Measurements from ENCODE around the gene TCERG1L.

Gene TCERG1L

DNA sequence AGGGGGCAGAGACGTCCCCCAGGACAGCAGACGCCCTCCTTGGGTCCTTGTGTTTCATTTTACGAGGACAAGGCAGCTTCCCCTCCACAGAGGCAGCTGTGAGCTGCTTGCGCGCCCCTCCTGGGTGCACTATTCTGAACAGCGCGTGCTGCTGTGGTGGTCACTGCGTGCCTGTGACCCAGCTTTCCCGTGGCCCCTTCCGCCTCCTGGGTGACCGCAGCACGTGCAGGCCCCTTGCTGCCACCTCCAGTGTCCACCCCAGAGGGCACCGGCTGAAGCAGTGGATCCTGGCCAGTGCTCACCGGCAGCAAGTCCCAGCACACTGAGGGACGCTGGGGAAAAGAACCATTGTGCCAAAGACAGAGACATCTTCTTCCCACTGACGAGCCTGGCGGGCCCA is 81.4 kb downstream of the TCERG1L start:
- DNase-seq (ENCODE audit: low read depth, low spot score): no peak

DNA sequence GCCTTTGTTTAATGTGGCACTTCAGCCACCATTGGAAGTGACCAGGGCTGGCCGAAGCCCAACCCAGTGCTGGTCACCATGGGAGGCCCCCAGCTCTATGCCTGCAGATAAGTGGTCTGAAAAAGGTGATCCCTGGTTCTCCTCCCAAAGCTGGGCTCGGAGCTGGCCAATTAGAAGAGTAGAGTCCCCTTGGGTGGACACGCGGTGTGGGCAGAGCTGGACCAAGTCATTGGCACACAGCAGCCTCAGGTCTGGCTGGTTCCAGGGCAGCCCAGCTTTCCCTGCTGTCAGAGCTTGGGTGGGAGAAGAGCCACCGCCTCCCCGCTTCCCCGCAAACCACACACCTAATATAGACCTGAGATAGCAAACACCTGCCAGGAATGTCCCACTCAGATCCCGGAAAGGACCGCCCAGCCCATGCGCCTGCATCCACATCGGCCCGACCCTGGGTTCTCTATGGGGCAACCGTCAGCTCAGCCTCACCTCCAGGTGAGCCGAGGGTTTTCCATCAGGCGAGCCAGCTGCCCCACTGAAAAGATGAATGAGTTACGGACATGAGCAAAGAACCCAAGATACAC is 84.3 kb downstream of the TCERG1L start:
- no peak for DNase-seq (ENCODE audit: low read depth, low spot score)

DNA sequence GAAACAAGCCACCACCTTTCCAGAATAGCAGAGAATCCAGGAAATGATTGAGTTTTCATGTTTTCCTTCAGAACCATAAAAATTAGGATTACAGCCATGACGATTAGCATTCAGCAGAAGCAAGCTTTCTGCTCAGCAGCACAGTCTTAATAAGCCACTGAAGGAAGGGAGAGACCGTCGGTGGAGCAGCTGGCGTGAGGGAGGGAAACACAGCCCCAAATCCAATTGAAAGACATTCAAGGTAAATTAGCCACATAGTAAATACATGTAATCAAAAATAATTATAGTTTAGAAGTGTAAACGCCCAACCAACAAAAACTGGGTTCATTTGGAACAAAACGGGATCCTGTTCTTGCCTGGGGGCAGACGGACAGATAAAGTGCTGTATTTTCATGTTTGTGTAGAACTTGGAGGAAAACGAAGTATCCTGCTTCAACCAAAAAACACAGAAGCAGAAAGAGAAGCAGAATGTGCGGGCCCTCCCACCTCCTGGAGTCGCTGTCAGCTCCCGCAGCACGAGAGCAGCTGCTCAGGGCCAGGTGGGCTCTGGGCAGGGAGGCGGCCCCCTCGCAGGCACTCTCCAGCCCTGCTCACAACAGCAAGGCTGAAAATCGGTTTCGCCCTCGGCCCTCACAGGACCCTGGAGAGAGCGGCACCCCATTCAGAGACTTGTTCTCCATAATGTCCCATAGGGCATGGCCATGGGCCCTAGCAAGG is 84.9 kb downstream of the TCERG1L start:
- no peak for DNase-seq (ENCODE audit: low read depth, low spot score)

DNA sequence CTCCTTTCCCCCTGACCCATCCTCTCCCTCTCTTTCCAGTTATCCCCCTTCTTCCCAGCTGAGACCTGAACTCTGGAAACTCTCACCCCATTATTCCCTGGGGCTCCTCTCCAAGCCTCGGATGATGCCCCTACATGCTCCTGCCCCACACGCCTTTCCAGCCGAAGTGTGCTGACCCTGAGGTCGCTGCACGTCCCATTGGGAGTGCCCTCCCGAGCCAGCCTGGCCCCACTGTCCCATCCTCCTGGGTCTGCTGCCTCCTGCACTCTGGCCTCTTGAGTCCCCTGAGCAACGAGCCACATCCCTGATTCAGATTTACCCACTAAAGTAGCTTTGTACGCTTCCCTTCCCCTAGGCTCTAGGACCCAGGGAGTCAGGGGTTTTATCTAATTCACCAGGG is 87.4 kb downstream of the TCERG1L start:
- no peak for DNase-seq (ENCODE audit: low read depth, low spot score)

DNA sequence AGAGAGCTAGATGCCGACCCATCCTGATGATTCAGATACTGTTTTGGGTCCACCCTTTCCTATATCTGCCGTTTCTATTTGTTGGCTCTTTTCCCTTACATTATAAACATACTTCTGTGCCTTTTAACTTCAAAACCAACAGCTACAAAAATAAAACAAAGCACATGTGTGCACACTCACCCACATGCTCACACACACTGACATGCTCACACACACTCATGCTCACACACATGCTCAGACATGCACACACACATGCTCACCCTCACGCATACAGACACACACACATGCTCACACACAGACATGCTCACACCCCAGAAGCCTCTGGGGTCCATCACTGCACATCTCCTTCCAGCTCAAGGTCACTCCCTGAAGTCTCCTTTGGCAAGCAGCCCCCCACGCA is 88.1 kb downstream of the TCERG1L start:
- no peak for DNase-seq (ENCODE audit: low read depth, low spot score)

DNA sequence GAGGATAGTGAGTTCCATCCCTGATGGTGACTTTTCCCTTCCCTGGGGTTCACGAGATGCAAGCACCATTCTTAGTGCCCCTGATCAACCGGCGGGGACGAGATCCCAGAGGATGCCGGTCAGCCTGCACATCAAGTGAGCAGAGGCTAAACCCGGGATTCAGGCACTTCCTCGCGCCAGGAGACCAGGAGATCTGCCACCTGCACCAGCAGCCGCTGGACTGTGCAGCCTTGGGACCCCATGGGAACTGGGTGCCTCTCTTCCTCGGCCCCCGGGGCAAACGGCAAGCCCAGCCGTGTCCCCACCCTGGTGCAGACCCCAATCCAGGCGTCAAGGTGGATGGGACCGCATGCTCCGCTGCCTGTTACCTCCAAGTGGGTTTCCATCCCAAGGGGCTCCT is 88.5 kb downstream of the TCERG1L start:
- DNase-seq (ENCODE audit: low read depth, low spot score): no peak

DNA sequence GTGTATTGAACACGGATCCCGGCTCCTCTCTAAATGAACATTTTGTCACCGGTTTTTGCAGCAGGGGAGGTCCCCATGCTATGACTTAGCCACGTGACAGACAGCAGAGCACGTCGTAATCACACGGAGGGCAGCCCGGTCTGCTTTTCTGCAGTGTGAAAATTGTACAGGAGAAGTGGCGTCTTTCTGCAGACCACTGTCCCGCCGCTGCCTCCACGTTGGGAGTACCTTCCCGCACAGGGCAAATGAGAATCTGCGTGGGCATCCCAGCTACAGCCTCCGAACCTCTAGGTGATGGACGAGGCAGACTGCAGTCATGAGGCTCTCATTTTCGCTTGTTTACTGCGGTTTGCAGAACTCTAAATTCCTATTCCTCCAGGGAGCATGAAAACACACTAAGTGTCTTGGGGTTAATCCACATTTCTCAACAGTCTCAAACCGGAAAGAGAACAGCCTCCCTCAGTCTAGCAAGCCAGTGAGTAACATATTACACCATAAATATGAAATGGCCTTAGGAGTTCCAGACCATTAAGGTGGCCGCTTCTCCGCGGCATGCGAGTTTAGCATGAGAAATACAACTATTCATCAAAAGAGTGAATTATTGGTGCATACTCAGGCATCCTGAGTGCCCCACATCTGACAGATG is 89.8 kb downstream of the TCERG1L start:
- DNase-seq (ENCODE audit: low read depth, low spot score): no peak

DNA sequence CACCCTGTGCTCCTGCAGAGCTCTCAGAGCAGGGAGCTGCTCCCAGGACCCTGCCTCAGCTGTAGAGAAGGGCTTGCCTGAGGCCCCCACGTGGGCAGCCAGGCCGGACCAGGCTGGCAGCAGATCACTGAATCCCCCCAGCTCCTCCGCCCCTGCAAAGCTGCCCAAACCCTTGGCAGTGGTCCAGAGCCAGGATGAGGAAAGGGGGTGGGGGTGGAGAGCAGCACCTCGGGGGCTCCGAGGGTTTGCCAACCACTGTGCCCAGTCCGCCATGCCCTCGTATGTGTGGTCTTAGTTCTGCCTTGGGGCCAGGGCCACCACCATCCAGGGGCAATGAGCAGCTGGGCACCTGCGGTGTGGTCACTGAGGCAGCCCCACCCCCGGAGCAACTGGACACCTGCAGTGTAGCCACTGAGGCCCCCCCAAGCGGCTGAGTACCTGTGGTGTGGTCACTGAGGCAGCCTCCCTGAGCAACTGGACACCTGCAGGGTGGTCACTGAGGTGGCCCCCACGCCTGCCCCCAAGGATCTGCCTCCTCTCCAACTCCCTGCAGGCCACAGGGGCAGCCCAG is 90.8 kb downstream of the TCERG1L start:
- DNase-seq (ENCODE audit: low read depth, low spot score): no peak

DNA sequence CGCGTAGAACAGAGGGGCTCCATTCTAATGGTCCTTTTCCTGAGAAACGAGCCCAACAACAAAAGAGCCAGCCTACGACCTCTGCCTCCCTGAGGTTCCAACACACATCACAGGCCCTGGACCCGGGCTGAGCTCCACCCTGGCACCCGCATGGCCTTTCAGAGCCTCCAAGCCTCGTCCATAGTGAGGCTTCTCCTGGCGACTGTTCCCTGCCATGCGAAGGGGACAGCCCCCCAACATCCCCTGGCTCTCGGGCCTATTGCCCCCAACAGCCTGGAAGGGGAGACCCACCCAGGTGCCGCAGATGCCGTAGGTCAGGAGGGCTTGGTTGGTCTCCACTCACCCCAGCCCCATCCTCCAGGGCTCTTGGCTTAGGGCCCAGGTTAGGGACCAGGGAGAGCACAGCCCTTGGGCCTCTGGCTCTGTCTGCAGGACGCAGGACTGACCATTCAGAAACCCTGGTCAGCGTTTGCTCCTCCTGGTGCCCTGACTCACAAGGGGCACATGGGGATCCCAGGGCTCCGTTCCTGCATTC is 91.5 kb downstream of the TCERG1L start:
- DNase-seq (ENCODE audit: low read depth, low spot score): no peak

DNA sequence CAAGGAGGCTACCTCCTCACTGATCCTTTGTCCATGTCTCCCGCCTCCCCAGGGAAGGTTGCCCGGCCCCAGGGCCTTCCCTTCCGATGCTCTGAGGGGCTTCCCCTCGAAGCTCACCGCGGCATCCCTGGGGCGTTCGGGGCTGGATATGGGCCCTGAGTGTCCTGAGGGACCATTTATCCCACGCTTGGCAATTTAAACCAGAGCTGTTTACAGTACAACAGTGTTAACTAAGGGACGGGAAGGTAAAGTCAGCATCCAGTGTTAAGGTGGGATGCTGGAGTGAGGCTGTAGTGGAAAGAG is 92.0 kb downstream of the TCERG1L start:
- no peak for DNase-seq (ENCODE audit: low read depth, low spot score)

DNA sequence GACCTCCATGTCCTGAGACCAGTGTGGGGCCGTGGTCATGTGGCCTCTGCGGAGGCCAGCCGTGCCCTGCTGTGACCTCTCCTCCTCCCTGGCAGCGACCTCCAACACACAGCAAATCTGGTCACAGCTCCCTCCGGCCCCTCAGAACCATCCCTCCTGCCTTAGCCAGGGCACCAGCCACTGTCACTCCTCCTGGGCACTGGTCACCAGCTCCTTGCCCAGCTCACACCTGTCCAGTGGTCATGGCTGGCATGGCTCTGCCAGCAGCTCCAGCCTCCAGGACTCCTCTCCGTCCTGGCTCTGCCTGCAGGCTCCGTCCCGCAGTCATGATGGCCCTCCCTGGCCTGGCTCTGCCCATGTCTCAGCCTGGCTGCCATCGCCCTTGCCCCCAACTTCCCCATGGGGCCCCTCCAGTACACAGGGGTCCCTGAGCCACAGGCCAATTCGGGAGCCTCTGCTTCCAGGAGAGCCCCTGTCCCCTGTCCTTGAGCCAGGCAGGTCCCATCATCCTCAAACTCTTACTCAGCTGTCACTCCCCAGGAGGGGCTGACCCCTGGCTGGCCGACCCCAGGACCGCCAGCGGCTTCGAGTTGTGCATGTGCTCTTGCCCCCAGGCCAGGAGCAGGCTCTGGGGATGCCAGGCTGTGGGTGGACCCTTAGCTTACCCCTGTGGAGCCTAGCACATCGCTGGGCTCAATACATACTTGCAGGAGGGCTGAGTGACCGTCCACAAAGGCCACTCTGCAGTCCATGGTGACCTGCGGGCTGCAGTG is 92.5 kb downstream of the TCERG1L start:
- DNase-seq (ENCODE audit: low read depth, low spot score): no peak

DNA sequence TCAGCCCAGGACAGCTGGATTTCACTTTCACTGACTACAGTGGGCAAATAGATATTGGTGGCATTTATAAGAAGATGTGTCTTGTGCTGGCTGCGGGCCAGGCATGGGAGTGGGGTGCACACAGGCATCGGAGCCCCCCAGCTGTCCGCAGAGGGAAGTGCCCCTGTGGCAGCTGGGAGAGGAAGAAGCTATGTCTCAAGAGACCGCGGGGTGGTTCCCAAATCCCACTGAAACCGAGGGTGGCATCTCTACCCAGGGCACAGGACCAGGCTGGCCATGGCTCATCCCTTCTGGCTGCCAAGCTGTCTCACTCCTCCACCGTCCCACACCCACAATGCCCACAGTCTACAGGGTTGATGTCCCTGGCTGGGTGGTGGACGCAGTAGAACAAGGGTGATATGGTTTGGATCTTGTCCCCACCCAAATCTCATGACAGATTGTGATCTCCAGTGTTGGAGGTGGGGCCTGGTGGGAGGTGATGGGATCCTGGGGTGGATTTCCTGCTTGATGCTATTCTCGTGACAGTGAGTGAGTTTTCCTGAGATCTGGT is 94.8 kb downstream of the TCERG1L start:
- DNase-seq (ENCODE audit: low read depth, low spot score): no peak

DNA sequence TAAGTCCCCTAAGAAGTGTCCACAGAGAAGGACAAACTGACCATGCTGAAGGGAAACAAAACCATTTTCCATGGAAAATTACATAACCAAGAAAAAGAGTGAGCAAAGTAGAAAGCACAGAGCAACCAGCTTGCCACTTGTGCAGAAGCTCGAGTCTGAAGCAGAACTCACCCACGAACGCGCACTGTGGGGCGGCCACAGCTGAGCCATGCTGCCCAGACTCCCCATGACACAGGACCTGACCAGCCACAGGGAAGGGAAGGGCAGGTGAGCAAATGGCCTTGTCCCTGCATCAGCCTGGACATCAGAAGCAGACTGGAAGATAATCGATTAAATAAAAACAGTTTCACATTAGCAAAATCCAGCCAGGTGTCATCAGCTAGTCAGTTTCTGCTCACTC is 95.7 kb downstream of the TCERG1L start:
- DNase-seq (ENCODE audit: low read depth, low spot score): no peak

DNA sequence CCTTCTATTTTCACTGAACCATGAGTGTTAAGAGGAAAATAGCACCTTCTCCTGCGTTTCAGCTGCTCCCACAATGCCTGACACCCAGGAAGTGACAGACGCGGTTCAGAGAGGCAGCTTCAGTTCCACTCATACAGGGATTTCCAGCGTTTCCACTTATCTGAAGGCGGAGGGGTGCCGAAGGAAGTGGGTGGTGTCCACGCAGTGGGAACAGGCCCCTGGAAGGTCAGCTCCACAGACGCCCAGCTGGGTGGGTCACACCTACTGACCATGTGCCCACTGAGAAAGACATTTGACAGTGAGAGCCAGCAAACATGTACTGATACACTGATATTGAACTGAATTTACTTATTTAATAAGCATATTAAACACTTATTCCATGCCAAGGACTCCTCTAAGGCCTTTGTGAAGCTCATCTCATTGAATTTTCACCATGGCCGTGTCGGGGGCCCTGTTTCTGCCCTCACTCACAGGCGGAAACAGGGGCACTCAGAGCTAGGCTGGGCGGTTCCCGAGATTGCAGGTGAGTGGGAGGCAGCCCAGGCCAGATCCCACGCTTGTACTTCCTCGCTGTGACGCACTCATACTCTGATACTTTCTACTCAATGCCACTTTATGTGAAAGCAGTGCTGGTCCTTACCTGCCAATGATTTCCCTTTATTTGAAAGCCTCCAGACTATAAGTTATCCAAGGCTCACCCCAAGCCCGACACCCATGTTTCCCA is 96.8 kb downstream of the TCERG1L start:
- DNase-seq (ENCODE audit: low read depth, low spot score): no peak

DNA sequence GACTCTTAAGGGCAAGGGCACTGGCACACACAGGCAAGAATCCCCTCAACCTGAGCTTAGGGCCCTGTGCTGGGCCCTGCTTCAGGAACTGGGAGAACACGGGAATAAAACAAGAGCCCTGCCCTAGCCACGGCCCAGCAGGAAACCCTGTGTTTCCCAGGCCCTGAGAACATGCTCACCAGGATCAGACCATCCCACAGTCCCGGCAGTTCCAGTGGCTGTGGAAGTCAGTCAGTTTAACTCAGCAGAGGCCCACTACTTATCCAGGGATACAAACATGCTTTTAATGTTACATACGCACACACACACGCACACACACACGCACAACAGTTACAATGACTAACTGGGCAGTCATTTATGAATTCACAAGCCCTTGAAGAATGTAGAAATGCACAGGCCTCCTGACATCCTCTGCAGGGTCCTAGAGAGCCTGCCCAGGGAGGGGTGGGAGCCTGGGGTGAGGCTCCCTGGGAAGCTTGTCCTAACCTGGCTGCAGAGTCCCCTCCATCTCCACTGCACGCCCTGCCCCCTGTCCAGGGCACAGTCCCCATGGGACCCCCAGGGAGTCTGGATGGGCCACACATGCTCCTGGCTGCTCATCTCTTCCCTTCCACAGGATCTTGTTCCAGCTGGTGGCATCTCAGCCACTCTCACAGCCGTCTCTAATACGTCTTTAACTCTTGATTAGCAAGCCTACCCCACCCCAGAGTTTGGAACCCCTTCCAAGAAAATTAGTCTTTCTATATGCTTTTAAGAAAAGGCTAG is 97.6 kb downstream of the TCERG1L start:
- no peak for DNase-seq (ENCODE audit: low read depth, low spot score)

DNA sequence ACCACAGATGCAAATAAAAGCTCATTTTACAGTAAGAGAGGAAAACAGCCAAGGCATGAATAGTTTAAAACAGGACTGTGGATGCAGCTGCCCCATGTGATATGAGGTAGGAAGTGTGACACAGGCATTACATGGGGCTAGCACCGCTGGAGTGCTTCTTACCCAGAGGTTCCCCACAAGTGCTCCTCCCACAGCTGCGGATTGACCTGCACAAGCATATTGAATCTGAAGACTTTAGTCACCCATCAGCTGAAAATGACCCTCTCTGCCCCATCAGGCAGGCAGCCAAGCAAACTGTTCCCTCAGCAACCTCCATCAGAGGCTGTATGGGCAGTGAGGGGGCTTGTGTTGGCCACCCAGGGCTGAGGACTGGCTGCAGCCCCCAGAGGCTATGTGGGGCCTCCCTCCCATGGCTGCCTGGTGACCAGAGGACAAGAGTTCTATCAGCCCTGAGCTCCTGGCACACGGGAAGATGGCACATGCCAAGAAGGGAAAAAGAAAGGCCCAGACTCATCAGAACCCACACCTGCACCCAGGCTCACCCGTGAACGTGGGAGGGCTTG is 98.7 kb downstream of the TCERG1L start:
- no peak for DNase-seq (ENCODE audit: low read depth, low spot score)

DNA sequence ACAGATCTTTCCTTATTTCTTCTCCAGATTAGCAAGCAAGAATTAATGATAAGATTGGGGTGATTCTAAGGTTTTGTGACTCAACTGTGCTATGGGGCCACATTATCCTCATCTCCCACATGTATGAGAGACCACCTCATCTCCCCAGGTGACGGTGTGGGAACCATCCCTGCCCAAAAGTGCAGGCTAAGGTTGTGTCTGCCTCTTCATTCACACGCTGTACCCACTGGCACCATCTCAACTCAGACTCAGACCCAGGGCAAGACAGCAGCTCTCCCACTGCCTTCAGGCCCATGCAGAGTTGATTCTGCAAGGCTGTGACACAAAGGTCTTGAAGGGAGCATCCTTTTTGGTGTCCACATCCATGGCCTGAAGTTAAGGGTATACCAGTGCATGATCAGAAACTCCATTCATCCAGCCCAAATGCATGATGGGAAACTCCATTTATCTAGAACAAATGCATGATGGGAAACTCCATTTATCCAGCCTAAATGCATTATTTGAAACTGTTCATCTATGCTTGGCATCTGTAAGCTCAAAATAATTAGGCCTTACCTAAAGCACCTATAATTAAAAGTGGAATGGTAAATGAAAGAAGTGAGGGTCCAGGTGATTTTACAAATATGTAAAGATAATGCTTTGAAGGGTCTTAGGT is 99.4 kb downstream of the TCERG1L start:
- DNase-seq (ENCODE audit: low read depth, low spot score): no peak

DNA sequence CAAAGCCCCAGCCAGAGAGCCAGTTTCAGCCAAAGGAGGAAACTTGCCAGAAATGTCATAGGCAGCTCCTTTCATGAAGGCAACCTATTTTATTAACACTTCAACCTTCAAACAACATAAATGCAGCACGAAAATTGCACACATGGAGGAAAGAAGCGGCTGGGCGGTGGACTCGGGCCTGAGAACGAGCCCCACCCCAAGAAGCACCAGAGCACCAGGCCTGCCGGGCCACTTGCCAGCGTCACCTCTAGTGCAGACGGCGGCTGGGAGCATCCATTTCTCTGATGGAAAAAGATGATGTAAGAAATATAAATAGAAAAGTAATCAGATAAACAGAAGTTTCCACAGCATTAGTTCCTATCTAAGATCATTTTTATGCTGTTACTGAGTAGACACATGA is 100.0 kb downstream of the TCERG1L start:
- no peak for DNase-seq (ENCODE audit: low read depth, low spot score)

DNA sequence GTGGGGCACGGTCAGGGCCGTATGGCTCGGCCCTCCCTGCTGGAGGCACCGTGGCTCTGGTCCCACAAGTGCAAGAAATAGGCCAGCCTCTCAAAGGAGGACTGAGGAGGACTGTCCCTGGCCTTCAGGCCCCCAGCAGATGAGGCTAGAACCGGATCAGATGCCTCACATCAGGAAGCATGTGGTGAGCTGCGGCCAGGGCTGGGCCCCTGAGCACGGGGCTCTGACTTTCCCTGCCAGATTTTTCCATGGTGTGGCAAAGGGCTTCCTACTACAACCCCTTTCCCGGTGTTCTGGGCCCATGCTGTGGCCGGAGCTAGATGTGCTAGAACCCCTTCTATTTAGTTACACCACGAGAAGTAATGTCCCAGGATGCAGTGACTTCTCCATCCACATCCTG is 100.4 kb downstream of the TCERG1L start:
- no peak for DNase-seq (ENCODE audit: low read depth, low spot score)

DNA sequence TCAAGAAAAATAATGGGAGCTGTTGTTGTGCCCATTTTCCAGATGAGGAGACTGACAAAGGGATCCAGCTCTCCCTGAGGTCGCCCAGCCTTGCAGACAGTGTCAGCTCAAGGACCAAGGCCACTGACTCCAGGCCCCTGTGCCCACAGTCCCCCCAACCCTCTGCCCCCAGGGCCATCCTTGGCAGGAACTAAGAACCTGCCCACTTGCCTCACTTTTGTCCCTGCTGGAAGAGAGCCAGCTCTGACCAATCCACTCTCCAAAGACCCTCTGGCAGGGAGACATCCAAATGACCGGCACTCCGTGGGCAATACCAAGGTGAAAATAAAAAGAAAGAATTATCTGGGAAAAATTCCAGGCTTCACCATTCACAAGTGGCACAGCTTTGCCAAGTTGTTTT is 101.3 kb downstream of the TCERG1L start:
- no peak for DNase-seq (ENCODE audit: low read depth, low spot score)
